OCI-LY1 (cell line): ENCODE results near the gene HDAC10.
A peak's percentile ranks its signal among the peaks of the same experiment; 100 is the strongest.

Source experiments
- H2AFZ ChIP-seq: fragments of 200-600 bp; sonication (generic), shearing (Covaris generic); 2 replicates; pipeline ENCODE4 v1.6.0; 2014; ENCODE audit warnings: antibody characterized with exemption, mild to moderate bottlenecking, low read length
- H3F3A ChIP-seq: fragments of 200-600 bp; sonication (generic), shearing (Covaris generic); 2 replicates; pipeline ENCODE4 v1.6.0; 2014; ENCODE audit warnings: mild to moderate bottlenecking, antibody characterized with exemption, low read length, moderate library complexity; ENCODE audit not compliant: insufficient read depth
- H3K27ac ChIP-seq: fragments of 200-600 bp; sonication (generic); 2 replicates; pipeline ENCODE4 v1.5.1; 2014; ENCODE audit warnings: low read length, mixed run types, mild to moderate bottlenecking, low read depth; ENCODE audit not compliant: poor library complexity, severe bottlenecking
- H3K27me3 ChIP-seq: fragments of 200-600 bp; sonication (generic); 2 replicates; pipeline ENCODE4 v1.6.0; 2014; ENCODE audit warnings: antibody characterized with exemption, mild to moderate bottlenecking, low read length, moderate library complexity; ENCODE audit not compliant: insufficient read depth
- H3K36me3 ChIP-seq: fragments of 200-600 bp; sonication (generic); 2 replicates; pipeline ENCODE4 v1.6.1; 2014; ENCODE audit warnings: mild to moderate bottlenecking, antibody characterized with exemption, low read length, moderate library complexity, mixed read lengths; ENCODE audit not compliant: insufficient read depth
- H3K4me1 ChIP-seq: fragments of 200-600 bp; sonication (generic); 2 replicates; pipeline ENCODE4 v1.5.1; 2014; ENCODE audit warnings: mild to moderate bottlenecking, low read length, moderate library complexity; ENCODE audit not compliant: insufficient read depth, severe bottlenecking
- H3K4me2 ChIP-seq: fragments of 200-600 bp; sonication (generic), shearing (Covaris generic); 2 replicates; pipeline ENCODE4 v1.6.1; 2014; ENCODE audit warnings: low read length
- H3K4me3 ChIP-seq: fragments of 200-600 bp; sonication (generic); 2 replicates; pipeline ENCODE4 v1.5.1; 2014; ENCODE audit warnings: low read length, low read depth, mild to moderate bottlenecking, mixed read lengths; ENCODE audit not compliant: poor library complexity, severe bottlenecking
- H3K79me2 ChIP-seq: fragments of 200-600 bp; shearing (Covaris generic); 2 replicates; pipeline ENCODE4 v1.6.1; 2016; ENCODE audit warnings: mixed run types, low read length, mixed read lengths; ENCODE audit not compliant: insufficient read depth
- H3K9ac ChIP-seq: fragments of 200-600 bp; sonication (generic), shearing (Covaris generic); 2 replicates; pipeline ENCODE4 v1.6.1; 2014; ENCODE audit warnings: mild to moderate bottlenecking, low read length, mixed read lengths
- H3K9me2 ChIP-seq: fragments of 200-600 bp; sonication (generic), shearing (Covaris generic); 2 replicates; pipeline ENCODE4 v1.6.1; 2014; ENCODE audit warnings: low read depth, mild to moderate bottlenecking, low read length, mixed read lengths
- H3K9me3 ChIP-seq: fragments of 200-600 bp; shearing (Covaris generic); 2 replicates; pipeline ENCODE4 v1.6.1; 2014; ENCODE audit warnings: low read length, mixed read lengths
- H4K20me1 ChIP-seq: fragments of 200-600 bp; sonication (generic), shearing (Covaris generic); 2 replicates; pipeline ENCODE4 v1.6.0; 2016; ENCODE audit warnings: mild to moderate bottlenecking, low read length; ENCODE audit not compliant: insufficient read depth
- CTCF ChIP-seq: fragments of 200-600 bp; sonication (generic), shearing (Covaris generic); IDR thresholded peaks from 2 replicates; pipeline ENCODE4 v1.5.1; 2017; ENCODE audit warnings: mild to moderate bottlenecking, antibody characterized with exemption, low read length, moderate library complexity, mixed read lengths
- EZH2 ChIP-seq: fragments of 200-600 bp; sonication (generic), shearing (Covaris generic); IDR thresholded peaks from 2 replicates; pipeline ENCODE4 v1.8.0; 2017; ENCODE audit warnings: borderline replicate concordance, mixed run types, mild to moderate bottlenecking, antibody characterized with exemption, low read length, moderate library complexity, mixed read lengths

The HDAC10 gene

DNA sequence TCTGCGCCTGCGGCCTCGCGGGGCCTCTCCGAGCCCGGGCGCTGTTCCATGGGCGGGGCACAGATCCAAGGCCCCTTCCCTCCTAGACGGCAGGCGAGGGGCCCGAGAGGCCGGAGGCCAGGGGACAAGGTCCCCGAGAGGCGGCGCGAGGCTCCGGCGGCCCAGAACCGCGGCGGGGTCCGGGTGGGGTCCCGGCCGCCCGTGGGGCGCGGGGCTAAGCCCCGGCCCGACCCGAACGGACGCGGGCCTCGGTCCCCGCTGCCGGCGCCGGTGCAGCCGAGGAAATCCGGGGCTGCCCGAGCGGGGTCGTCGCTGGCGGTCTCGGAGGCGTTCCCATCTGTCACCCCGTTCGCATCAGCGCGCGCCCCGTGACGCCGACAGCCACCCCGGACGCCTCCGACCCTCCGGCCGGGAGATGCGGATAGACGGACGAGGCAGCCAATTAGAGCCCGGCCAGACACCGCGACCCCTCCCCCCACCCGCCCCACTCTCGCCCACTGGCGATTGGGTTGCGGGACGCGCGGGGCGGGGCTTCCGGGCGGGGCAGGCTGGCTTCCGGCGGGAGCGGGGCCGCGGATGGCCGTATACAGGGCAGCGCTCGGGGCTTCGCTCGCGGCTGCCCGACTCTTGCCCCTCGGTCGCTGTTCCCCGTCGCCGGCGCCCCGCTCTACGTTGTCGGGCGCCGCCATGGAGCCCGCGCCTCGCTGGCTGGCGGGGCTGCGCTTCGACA is 50.4 kb downstream of the HDAC10 start, which contains the start of gene SELENOO:
Gene SELENOO, plus strand, starts transcription at position 551 of the 730 bp plus-strand sequence. Its CDS starts 26 bp downstream, at position 577.
- H4K20me1 ChIP-seq: no peaks in the 10 kb centered on the region
- peak within 1 kb of the TSS; percentile 79 for H3K9ac ChIP-seq
- H3K36me3 ChIP-seq: peaks cover 61% of the 10 kb centered on the region
- no peaks in the 10 kb centered on the region for H3K9me3 ChIP-seq
- H3K4me2 ChIP-seq: peak within 1 kb of the TSS; percentile 91
- peaks cover 25% of the 10 kb centered on the region for H3K79me2 ChIP-seq
- H3K27ac ChIP-seq: peak within 1 kb of the TSS; percentile 82
- H3K4me1 ChIP-seq: peaks cover 56% of the 10 kb centered on the region
- H3K9me2 ChIP-seq: no peaks in the 10 kb centered on the region
- no peaks in the 10 kb centered on the region for H3K27me3 ChIP-seq
- H2AFZ ChIP-seq: no peak within 1 kb of the TSS
- H3F3A ChIP-seq: peaks cover 5% of the 10 kb centered on the region; the same call in 1 of the 2 replicates
- TF ChIP-seq EZH2: no peak
- no peak for TF ChIP-seq CTCF
- peak within 1 kb of the TSS; percentile 78 for H3K4me3 ChIP-seq

DNA sequence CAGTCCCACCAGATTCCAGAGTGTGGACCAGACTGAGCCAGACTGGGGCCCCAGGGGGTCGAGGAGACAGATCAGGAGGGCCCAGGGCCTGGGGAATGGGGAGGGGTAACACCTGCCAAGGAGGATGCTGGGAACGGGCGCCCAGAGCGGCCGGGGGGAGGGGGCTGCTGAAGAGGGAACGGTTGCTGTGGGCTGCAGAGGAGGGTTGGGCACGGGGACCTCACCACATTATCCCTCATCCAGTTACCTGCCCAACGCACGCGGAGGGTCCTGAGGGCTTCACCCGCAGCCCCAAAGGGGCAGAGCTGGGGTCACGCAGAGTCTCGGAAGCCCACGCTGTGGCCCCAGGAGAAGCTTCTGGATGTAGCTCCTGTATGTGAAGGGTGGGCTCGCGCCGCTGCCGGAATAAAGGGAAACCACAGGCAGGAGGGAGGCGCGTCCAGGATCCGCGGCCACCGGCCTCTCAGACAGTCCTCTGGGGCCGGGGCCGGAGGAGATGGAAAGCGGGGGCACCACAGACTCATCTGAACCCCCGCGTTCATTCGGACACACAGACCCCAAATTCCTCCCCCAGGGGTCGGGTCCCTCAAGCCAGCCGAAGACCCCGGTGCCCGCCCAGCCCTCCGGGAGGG is 51.1 kb downstream of the HDAC10 start:
- Histone ChIP-seq H3K9me3 (no peaks in the 10 kb centered on the region), H3K4me2 (peak overlapping the region; percentile 91), H3K9ac (peak overlapping the region; percentile 69), H4K20me1 (no peaks in the 10 kb centered on the region), H3K79me2 (peaks cover 25% of the 10 kb centered on the region), H3K4me1 (peaks cover 60% of the 10 kb centered on the region), H3K27me3 (no peaks in the 10 kb centered on the region), H3K27ac (peak overlapping the region; percentile 82), H3K4me3 (peak overlapping the region; percentile 78), H3F3A (peaks cover 5% of the 10 kb centered on the region; the same call in 1 of the 2 replicates), H3K36me3 (peaks cover 66% of the 10 kb centered on the region), H3K9me2 (no peaks in the 10 kb centered on the region), H2AFZ (no peak overlapping the region)
- TF ChIP-seq EZH2 (no peak), CTCF (no peak)

- Histone ChIP-seq H4K20me1 (no peaks in the 10 kb centered on the region), H3K27me3 (no peaks in the 10 kb centered on the region), H3K9me3 (no peaks in the 10 kb centered on the region), H3K4me3 (peak overlapping the region; percentile 78), H3K9me2 (no peaks in the 10 kb centered on the region), H3K9ac (peak overlapping the region; percentile 69; the same call in 1 of the 2 replicates), H3K4me2 (peak overlapping the region; percentile 91), H3K36me3 (peaks cover 66% of the 10 kb centered on the region), H3F3A (peaks cover 5% of the 10 kb centered on the region; the same call in 1 of the 2 replicates), H3K79me2 (peaks cover 25% of the 10 kb centered on the region), H3K27ac (peak overlapping the region; percentile 82), H3K4me1 (peaks cover 60% of the 10 kb centered on the region), H2AFZ (no peak overlapping the region)
- TF ChIP-seq EZH2 (no peak), CTCF (no peak)
Measured at GRCh38 chr22:50199251-50199721, 51.8 kb downstream of the HDAC10 start.
